ENCODE data around the gene CHST11.

DNA sequence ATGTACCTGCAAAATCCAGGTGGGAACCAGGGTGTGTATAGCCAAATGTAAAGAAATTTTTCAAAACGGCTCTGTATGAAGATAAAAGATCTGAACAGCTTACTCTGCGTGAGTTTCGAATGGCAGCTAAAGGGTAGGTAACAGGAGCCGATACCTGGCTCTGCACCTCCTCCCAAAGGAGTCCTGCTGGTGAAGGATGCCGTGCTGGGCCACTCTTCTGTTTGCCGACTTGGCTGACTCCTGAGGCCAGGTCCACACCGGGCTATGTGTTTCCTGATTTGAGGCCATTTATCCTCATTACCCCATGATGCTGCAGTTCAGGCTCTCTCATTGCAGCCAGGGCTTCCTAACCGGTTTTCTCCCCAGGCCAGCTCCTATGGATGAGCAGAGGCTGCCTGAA lies 256.7 kb downstream of the CHST11 start:
- TF ChIP-seq, protein P1, sequence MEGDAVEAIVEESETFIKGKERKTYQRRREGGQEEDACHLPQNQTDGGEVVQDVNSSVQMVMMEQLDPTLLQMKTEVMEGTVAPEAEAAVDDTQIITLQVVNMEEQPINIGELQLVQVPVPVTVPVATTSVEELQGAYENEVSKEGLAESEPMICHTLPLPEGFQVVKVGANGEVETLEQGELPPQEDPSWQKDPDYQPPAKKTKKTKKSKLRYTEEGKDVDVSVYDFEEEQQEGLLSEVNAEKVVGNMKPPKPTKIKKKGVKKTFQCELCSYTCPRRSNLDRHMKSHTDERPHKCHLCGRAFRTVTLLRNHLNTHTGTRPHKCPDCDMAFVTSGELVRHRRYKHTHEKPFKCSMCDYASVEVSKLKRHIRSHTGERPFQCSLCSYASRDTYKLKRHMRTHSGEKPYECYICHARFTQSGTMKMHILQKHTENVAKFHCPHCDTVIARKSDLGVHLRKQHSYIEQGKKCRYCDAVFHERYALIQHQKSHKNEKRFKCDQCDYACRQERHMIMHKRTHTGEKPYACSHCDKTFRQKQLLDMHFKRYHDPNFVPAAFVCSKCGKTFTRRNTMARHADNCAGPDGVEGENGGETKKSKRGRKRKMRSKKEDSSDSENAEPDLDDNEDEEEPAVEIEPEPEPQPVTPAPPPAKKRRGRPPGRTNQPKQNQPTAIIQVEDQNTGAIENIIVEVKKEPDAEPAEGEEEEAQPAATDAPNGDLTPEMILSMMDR (IDR thresholded peaks at IDR 0.05): no peak
- no peak for TF ChIP-seq POLR2A (IDR thresholded peaks at IDR 0.05)
